ENCODE results near the gene SLC9B1.
"Not testable (repeated sequence)": the region's sequence is repeated elsewhere in the genome, so short reads cannot be mapped to it uniquely, and the experiment has no call there.

SLC9B1 gene

GRCh38 chr4:102877477-102878106, 141.9 kb downstream of the SLC9B1 start:
- DNase-seq, result not testable (repeated sequence)

GRCh38 chr4:102871772-102872171, 147.7 kb downstream of the SLC9B1 start:
- no peak for DNase-seq

DNA sequence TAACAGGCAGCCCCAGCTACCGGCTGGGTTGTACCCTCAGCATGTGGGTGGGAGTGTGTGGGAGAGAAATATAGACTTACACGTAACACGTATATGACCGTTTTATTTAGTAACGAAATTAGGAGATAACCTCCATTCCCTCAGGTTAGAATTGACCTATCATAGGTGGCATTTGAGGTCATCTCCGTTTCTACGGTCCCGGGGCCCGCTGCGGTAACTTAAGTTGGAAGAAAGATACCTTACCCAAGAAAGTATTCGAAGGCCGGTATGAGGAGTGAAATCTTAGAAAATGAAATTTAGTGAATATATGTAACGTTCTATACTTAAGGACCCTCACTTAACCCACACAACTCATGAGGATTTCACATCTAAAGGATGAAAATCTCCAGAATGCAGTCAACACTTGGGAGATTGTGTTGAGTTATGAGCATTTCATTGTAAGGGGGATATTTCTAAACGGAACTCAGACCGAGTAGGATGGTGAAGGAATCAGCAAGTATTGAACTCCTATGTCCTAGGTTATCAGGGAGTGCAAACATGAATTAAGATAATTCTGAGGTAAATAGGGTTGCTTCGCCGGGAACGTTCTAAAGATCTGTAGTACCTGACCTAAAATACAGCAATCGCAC, 149.8 kb downstream of the SLC9B1 start:
- peak; percentile 53 for DNase-seq

GRCh38 chr4:102868781-102869568, 150.5 kb downstream of the SLC9B1 start, which contains the start of gene CISD2:
CISD2 (plus strand) TSS chr4:102868992; CDS start chr4:102869085, 93 bp downstream.
- DNase-seq, result peak; percentile 82

GRCh38 chr4:102868153-102868780, 151.2 kb downstream of the SLC9B1 start:
- DNase-seq, result no peak

DNA sequence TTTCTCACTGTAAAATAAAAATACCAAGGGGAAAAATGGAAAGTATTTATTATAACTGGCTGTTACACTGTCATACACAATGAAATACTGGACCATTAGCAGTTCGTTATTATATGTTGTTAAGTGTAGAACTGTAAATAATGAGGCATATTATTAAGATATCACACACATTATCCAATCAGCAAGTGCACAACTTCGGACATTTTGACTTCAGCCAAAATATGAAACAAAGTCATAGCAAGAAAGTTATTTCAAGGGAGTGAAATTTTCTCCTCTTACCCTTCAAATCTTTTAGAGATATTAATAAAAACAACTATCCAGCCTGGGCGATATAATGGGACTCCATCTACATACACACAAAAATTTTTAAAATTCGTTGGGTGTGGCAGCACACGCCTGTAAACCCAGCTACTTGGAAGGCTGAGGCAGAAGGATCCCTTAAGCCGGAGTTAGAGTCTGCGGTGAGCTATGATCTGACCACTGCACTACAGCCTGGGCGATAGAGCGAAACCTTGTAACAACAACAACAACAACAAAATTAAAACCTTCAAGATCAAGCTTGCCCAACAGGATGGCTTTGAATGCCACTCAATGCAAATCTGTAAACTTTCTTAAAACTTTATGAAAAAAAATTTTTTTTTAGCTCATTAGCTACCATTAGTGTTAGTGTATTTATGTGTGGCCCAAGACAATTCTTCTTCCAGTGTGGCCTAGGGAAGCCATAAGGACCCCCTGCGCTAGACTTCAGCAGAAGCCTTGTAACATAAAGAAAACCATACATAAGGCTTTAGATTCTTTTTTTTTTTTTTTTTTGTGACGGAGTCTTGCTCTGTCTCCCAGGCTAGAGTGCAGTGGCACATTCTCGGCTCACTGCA, 152.0 kb downstream of the SLC9B1 start:
- no peak for DNase-seq

DNA sequence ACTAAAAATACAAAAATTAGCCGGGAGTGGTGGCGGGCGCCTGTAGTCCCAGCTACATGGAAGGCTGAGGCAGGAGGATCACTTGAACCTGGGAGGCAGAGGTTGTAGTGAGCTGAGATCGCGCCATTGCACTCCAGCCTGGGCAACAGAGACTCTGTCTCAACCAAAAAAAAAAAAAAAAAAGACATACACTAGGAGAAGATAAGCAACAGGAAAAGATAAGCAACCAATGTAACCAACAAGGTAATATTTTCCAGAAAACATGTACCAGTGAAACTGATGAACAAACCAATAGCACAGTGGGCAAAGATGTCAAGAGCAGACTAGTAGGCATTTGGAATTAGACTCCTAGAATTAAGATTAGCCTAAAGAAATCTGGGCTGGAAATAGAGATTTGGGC, 154.2 kb downstream of the SLC9B1 start:
- not testable (repeated sequence) for DNase-seq

DNA sequence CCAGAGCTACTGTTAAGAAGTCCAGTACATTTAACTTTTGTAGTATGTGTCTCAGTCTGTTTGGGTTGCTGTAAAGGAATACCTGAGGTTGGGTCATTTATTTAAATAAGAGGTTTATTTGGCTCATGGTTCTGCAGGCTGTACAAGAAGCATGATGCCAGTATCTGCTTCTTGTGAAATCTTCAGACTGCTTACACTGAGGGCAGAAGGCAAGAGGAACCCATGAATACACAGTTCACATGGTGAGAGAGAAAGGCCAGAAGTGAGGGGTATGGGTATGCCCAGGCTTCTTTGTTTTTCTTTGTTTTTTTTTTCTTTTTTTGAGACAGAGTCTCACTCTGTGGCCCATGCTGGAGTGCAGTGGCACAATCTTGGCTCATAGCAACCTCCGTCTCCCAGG, 156.8 kb downstream of the SLC9B1 start:
- no peak for DNase-seq

DNA sequence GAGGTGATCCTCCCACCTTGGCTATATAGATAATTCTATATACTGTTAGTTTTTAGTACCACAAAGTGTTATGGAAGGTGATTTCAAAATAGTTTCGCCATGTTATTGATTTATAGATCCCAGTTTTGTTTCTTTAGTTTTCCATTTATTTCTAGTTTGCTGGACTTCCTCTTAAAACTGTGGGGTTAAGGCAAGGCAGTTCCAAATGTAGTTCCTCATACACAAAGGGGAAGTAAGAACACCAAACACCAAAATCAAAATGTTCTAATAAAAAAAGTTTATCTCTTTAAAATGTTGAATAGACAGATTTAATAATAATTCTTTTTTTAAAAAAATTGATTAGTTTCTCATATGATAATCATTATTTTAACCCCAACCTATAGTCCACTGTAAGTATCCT, 157.5 kb downstream of the SLC9B1 start:
- no peak for DNase-seq

DNA sequence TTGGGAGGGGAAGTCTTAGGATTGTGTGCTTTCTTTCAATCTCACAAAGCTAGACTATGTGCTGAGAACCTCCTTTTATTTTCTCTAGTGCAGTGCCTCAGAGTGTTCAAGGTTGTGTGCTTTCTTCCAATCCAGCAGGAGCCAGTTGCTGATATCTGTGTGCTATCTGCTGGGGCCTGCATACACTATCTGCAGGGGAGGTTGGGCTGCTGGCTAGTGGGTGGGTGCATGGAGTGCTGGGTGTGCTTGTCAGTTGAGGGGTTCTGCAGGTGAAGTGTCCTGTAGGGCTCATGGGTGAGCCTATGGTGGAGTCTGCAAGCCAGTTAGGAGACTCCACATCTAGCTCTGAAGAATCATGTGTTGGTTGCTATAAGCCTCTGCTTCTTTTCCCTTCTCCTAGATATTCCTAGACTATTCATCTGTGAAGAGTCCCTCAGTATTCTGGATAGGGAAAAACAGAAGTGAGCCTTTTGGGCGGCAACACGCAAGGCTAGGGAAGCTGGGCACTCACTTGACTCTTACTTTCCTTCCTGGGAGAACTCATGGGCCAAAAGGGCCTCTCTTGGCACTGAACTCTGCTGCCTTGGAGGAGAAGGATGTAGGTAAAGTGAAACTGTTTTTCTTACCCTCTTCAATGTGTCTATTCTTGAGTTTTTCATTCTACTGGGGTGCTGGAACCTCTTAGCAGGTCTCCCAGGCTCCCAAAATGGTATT, 158.7 kb downstream of the SLC9B1 start:
- DNase-seq, result no peak

GRCh38 chr4:102858828-102859464, 160.6 kb downstream of the SLC9B1 start:
- no peak for DNase-seq
